PC-9 (cell line): ENCODE data around the gene ATRNL1. TPM values are rescaled to one million over a fixed set of nuclear protein-coding genes. Genes with fewer than 3 reads are reported as not detected.
A peak's percentile ranks its signal among the peaks of the same experiment; 100 is the strongest.

Experiments used
- Bru-seq: library from RNA; stranded (reverse); fragments of 400-500 nt; gene quantifications from one replicate; lab custom pipeline; 2021; lab: Mats Ljungman, UMichigan
- BruChase-seq, 2 experiments: library from RNA; stranded (reverse); fragments of 400-500 nt; gene quantifications; one replicate each; lab custom pipeline; 2021; lab: Mats Ljungman, UMichigan
- BruUV-seq: library from RNA; stranded (reverse); fragments of 400-500 nt; replicated peaks from 2 replicates; lab custom pipeline; 2021; lab: Mats Ljungman, UMichigan
- CTCF ChIA-PET: fragments of 300-600 bp; sonication (Branson Sonifier 250); formaldehyde crosslinking; loops from one replicate; lab custom pipeline; 2022; ENCODE audit warnings: antibody characterized with exemption; lab: Charles Lee
- POLR2A ChIA-PET: fragments of 300-600 bp; sonication (Branson Sonifier 250); formaldehyde crosslinking; loops from one replicate; lab custom pipeline; 2022; ENCODE audit warnings: antibody characterized with exemption; ENCODE audit not compliant: unreplicated experiment; lab: Charles Lee
- DNase-seq, 2 experiments: peaks; one replicate each; pipeline versions ENCODE4 v3.0.0 to v3.0.0-alpha.2; 2015 to 2022; ENCODE audit warnings: mixed read lengths in 1 of 2
- H2AFZ ChIP-seq: fragments of 200-600 bp; sonication (generic); 2 replicates; pipeline ENCODE4 v1.8.1; 2017; ENCODE audit warnings: antibody characterized with exemption
- H3F3A ChIP-seq: fragments of 200-600 bp; sonication (generic); 2 replicates; pipeline ENCODE4 v1.8.1; 2017; ENCODE audit warnings: antibody characterized with exemption, mild to moderate bottlenecking, low read depth; ENCODE audit not compliant: insufficient read depth
- H3K27ac ChIP-seq: fragments of 200-600 bp; sonication (generic); 2 replicates; pipeline ENCODE4 v1.6.1; 2016; ENCODE audit warnings: mixed run types
- H3K27me3 ChIP-seq: fragments of 200-600 bp; sonication (generic); 2 replicates; pipeline ENCODE4 v1.6.1; 2016; ENCODE audit warnings: low read depth, mixed run types; ENCODE audit not compliant: insufficient read depth
- H3K36me3 ChIP-seq: fragments of 200-600 bp; sonication (generic); 2 replicates; pipeline ENCODE4 v1.6.1; 2016; ENCODE audit warnings: low read depth, mixed run types
- H3K4me1 ChIP-seq: fragments of 200-600 bp; sonication (generic); replicated peaks from 2 replicates; pipeline ENCODE4 v1.6.1; 2016; ENCODE audit warnings: mixed run types; ENCODE audit not compliant: insufficient read depth
- H3K4me2 ChIP-seq: fragments of 200-600 bp; sonication (generic); 2 replicates; pipeline ENCODE4 v1.6.1; 2017; ENCODE audit warnings: mixed run types
- H3K4me3 ChIP-seq: fragments of 200-600 bp; sonication (generic); 2 replicates; pipeline ENCODE4 v1.6.1; 2016; ENCODE audit warnings: mixed run types
- H3K79me2 ChIP-seq: fragments of 200-600 bp; sonication (generic); 2 replicates; pipeline ENCODE4 v1.6.1; 2017; ENCODE audit warnings: low read depth, mixed run types
- H3K9me2 ChIP-seq: fragments of 200-600 bp; sonication (generic); 2 replicates; pipeline ENCODE4 v1.8.1; 2017; ENCODE audit warnings: mild to moderate bottlenecking; ENCODE audit not compliant: insufficient read depth
- H3K9me3 ChIP-seq: fragments of 200-600 bp; sonication (generic); 2 replicates; pipeline ENCODE4 v1.8.1; 2016; ENCODE audit warnings: low read depth; ENCODE audit not compliant: insufficient read depth
- H4K20me1 ChIP-seq: fragments of 200-600 bp; sonication (generic); 2 replicates; pipeline ENCODE4 v1.8.1; 2017; ENCODE audit not compliant: insufficient read depth
- EZH2 ChIP-seq: fragments of 200-600 bp; sonication (generic); IDR thresholded peaks from 2 replicates; pipeline ENCODE4 v1.8.0; 2017; ENCODE audit warnings: antibody characterized with exemption, low read depth
- intact Hi-C: fragments of 100-400 bp; cut with micrococcal nuclease; formaldehyde crosslinking; loops from one replicate; pipeline ENCODE4 v1.10.0; 2022; ENCODE audit not compliant: unreplicated experiment
- long read RNA-seq: library from polyadenylated mRNA; stranded (forward); transcript quantifications from one replicate; pipeline ENCODE4 v2.0.0, GENCODE V29; 2022
- total RNA-seq: library from RNA; stranded (reverse); gene quantifications from 2 replicates; pipeline ENCODE4 v1.2.3, GENCODE V29; 2021
- TF ChIP-seq, protein P1 (sequence below): fragments of 200-600 bp; sonication (generic); conservative IDR thresholded peaks from 2 replicates; pipeline ENCODE4 v1.6.1; 2017; ENCODE audit warnings: mixed run types, antibody characterized with exemption, mild to moderate bottlenecking, moderate library complexity

The ATRNL1 gene, protein sequence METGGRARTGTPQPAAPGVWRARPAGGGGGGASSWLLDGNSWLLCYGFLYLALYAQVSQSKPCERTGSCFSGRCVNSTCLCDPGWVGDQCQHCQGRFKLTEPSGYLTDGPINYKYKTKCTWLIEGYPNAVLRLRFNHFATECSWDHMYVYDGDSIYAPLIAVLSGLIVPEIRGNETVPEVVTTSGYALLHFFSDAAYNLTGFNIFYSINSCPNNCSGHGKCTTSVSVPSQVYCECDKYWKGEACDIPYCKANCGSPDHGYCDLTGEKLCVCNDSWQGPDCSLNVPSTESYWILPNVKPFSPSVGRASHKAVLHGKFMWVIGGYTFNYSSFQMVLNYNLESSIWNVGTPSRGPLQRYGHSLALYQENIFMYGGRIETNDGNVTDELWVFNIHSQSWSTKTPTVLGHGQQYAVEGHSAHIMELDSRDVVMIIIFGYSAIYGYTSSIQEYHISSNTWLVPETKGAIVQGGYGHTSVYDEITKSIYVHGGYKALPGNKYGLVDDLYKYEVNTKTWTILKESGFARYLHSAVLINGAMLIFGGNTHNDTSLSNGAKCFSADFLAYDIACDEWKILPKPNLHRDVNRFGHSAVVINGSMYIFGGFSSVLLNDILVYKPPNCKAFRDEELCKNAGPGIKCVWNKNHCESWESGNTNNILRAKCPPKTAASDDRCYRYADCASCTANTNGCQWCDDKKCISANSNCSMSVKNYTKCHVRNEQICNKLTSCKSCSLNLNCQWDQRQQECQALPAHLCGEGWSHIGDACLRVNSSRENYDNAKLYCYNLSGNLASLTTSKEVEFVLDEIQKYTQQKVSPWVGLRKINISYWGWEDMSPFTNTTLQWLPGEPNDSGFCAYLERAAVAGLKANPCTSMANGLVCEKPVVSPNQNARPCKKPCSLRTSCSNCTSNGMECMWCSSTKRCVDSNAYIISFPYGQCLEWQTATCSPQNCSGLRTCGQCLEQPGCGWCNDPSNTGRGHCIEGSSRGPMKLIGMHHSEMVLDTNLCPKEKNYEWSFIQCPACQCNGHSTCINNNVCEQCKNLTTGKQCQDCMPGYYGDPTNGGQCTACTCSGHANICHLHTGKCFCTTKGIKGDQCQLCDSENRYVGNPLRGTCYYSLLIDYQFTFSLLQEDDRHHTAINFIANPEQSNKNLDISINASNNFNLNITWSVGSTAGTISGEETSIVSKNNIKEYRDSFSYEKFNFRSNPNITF (N-terminal part only)
- total RNA-seq (not detected in 2 replicates), Bru-seq, nascent RNA (percentile 5 among the genes with signal in this experiment), BruChase-seq, experiment 1, labeled RNA remaining after a 2-hour chase (percentile 7 among the genes with signal in this experiment), BruChase-seq, experiment 2, labeled RNA remaining after a 6-hour chase (percentile 1 among the genes with signal in this experiment)
- long read RNA-seq = 0 reads

DNA sequence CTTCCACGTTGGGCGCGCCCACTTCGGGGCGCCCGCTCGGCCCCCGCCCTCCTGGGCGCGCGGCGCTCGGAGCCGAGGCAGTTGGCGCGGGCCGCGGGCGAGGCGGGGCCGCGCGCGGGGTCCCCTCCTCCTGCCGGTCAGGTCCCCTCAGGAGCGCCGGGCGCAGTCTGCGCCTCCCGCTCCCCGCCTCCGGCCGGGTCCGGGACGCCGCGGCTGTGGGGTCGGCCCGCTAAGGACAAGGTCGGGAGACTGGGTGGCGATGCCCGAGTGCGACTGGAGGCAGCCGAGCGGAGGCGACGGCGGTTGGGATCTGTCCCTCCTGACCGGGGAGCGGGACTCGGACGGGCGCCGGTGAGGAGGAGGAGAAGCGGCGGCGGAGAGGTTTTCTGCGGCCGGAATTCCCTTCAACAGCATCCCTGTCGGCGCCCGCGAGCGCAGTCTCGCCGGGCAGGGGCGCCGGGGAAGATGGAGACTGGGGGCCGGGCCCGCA is at the start of gene ATRNL1:
Gene ATRNL1, plus strand, starts transcription at position 80 of the 490 bp plus-strand sequence. Its CDS starts 386 bp downstream, at position 466.
- Histone ChIP-seq H3K4me1 (no peaks in the 10 kb centered on the region), H4K20me1 (no peaks in the 10 kb centered on the region), H3K4me2 (peak within 1 kb of the TSS; percentile 56), H3K36me3 (no peaks in the 10 kb centered on the region), H2AFZ (no peak within 1 kb of the TSS), H3K9me2 (no peaks in the 10 kb centered on the region), H3K27ac (no peak within 1 kb of the TSS), H3F3A (no peaks in the 10 kb centered on the region), H3K27me3 (no peaks in the 10 kb centered on the region), H3K4me3 (peak within 1 kb of the TSS; percentile 40; the same call in 1 of the 2 replicates), H3K79me2 (no peaks in the 10 kb centered on the region), H3K9me3 (no peaks in the 10 kb centered on the region)
- DNase-seq = peak in 1 of 2 experiments; percentile 9
- TF ChIP-seq EZH2 = no peak
- TF ChIP-seq, protein P1, sequence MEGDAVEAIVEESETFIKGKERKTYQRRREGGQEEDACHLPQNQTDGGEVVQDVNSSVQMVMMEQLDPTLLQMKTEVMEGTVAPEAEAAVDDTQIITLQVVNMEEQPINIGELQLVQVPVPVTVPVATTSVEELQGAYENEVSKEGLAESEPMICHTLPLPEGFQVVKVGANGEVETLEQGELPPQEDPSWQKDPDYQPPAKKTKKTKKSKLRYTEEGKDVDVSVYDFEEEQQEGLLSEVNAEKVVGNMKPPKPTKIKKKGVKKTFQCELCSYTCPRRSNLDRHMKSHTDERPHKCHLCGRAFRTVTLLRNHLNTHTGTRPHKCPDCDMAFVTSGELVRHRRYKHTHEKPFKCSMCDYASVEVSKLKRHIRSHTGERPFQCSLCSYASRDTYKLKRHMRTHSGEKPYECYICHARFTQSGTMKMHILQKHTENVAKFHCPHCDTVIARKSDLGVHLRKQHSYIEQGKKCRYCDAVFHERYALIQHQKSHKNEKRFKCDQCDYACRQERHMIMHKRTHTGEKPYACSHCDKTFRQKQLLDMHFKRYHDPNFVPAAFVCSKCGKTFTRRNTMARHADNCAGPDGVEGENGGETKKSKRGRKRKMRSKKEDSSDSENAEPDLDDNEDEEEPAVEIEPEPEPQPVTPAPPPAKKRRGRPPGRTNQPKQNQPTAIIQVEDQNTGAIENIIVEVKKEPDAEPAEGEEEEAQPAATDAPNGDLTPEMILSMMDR = no peak
- POLR2A ChIA-PET = no interaction called here
- intact Hi-C loops = no loop called here
- CTCF ChIA-PET = no interaction called here
- BruUV-seq = no TSS peak

- no peak overlapping the region for H3K4me2 ChIP-seq
- no peak overlapping the region for H3K27ac ChIP-seq
- no peaks in the 10 kb centered on the region for H3K4me1 ChIP-seq
- H3K36me3 ChIP-seq = no peaks in the 10 kb centered on the region
- CTCF ChIA-PET = no interaction called here
- 0 out of 2 replicates have a peak, but pooled peaks cover 3% of the 10 kb centered on the region for H3K27me3 ChIP-seq
- POLR2A ChIA-PET = no interaction called here
- no peaks in the 10 kb centered on the region for H3F3A ChIP-seq
- no peak overlapping the region for H3K4me3 ChIP-seq
- TF ChIP-seq EZH2 = no peak
- TF ChIP-seq, protein P1 = no peak
- DNase-seq = no peak
- no peak overlapping the region for H2AFZ ChIP-seq
- intact Hi-C loops = no loop called here
- no TSS peak for BruUV-seq
- H3K79me2 ChIP-seq = no peaks in the 10 kb centered on the region
- no peaks in the 10 kb centered on the region for H3K9me2 ChIP-seq
- no peaks in the 10 kb centered on the region for H4K20me1 ChIP-seq
- H3K9me3 ChIP-seq = no peaks in the 10 kb centered on the region
Observed at GRCh38 chr10:115043719-115044118, 49.4 kb upstream of the ATRNL1 start.
